ENCODE data around the gene SEPTIN2. TPM values are rescaled to one million over a fixed set of nuclear protein-coding genes. Genes with fewer than 3 reads are reported as not detected.
"Not testable (repeated sequence)": the region's sequence is repeated elsewhere in the genome, so short reads cannot be mapped to it uniquely, and the experiment has no call there.

Gene SEPTIN2
- total and polyA plus RNA-seq, 2 experiments from 2014 or later: 227 to 393 TPM

- H3K27me3 ChIP-seq (ENCODE audit: insufficient read depth); H3K27ac ChIP-seq (ENCODE audit: low read depth); ATAC-seq; H3K36me3 Mint-ChIP-seq (ENCODE audit: low read depth); H3K4me3 Mint-ChIP-seq; H3K4me2 ChIP-seq; H3K27me3 Mint-ChIP-seq (ENCODE audit: insufficient read depth, low read depth, poor library complexity); H3K9me3 Mint-ChIP-seq; H2AFZ ChIP-seq; DNase-seq (ENCODE audit: low spot score); H3K27ac Mint-ChIP-seq; H3K9me2 ChIP-seq (ENCODE audit: insufficient read depth); H3F3A ChIP-seq (replicated peaks; ENCODE audit: low read depth); H3K36me3 ChIP-seq (ENCODE audit: insufficient read depth); H3K4me3 ChIP-seq: not testable (repeated sequence)
- H3K4me1 Mint-ChIP-seq: peaks cover 28% of the 10 kb centered on the region
- H4K20me1 ChIP-seq (replicated peaks; ENCODE audit: insufficient read depth): peaks cover 45% of the 10 kb centered on the region
- H3K79me2 ChIP-seq (replicated peaks; ENCODE audit: insufficient read depth): peaks cover 100% of the 10 kb centered on the region
- H3K4me1 ChIP-seq (ENCODE audit: insufficient read depth): peaks cover 22% of the 10 kb centered on the region
These were observed 37.4 kb upstream of the SEPTIN2 start for GRCh38 chr2:241278306-241278705.

DNA sequence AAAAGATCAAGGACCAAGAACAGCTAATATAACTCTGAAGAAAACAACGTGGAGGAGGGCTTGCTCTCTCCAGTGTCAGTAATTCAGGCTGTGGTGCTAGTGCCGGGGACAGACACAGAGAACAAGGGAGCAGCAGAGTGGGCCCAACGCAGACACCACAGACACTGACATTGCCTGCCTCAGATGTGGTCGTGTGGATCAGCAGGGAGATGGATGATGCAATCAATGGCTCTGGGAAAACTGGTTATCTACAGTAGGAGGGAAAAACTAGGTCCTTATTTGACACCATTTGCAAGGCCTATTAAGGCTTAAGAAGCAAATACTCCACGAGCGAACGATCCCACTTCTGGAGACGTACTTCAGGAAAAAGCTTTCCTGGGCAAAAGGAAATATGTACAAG is 36.3 kb upstream of the SEPTIN2 start:
- Mint-ChIP-seq H3K9me3 (no peaks in the 10 kb centered on the region), H3K36me3 (ENCODE audit: low read depth) (0 out of 3 replicates have a peak, but pooled peaks cover 3% of the 10 kb centered on the region), H3K27me3 (ENCODE audit: insufficient read depth, low read depth, poor library complexity) (no peaks in the 10 kb centered on the region), H3K4me3 (peak overlapping the region; percentile 4; the same call in 1 of the 3 replicates), H3K4me1 (peaks cover 18% of the 10 kb centered on the region), H3K27ac (peak overlapping the region; percentile 89)
- H2AFZ ChIP-seq: no peak overlapping the region
- no peak for DNase-seq (ENCODE audit: low spot score)
- peaks cover 100% of the 10 kb centered on the region for H3K79me2 ChIP-seq (replicated peaks; ENCODE audit: insufficient read depth)
- ATAC-seq: peak; percentile 80
- H4K20me1 ChIP-seq (replicated peaks; ENCODE audit: insufficient read depth): peaks cover 50% of the 10 kb centered on the region
- no peak overlapping the region for H3K4me3 ChIP-seq
- H3K27ac ChIP-seq (ENCODE audit: low read depth): peak overlapping the region; percentile 59
- no peaks in the 10 kb centered on the region for H3F3A ChIP-seq (replicated peaks; ENCODE audit: low read depth)
- H3K4me1 ChIP-seq (ENCODE audit: insufficient read depth): peaks cover 16% of the 10 kb centered on the region
- H3K4me2 ChIP-seq: peak overlapping the region; percentile 41; the same call in 1 of the 2 replicates
- H3K9me2 ChIP-seq (ENCODE audit: insufficient read depth): no peaks in the 10 kb centered on the region
- H3K36me3 ChIP-seq (ENCODE audit: insufficient read depth): no peaks in the 10 kb centered on the region
- no peaks in the 10 kb centered on the region for H3K27me3 ChIP-seq (ENCODE audit: insufficient read depth)
- no peak for TF ChIP-seq ZNF331 (CRISPR knock-in tag; IDR thresholded peaks at IDR 0.05; ENCODE audit: low read depth)
- TF ChIP-seq STAT1 (IDR thresholded peaks at IDR 0.05; ENCODE audit: unreplicated experiment): no peak
- TF ChIP-seq ETS1 (IDR thresholded peaks at IDR 0.05): no peak
- no peak for TF ChIP-seq REST (IDR thresholded peaks at IDR 0.05; ENCODE audit: unreplicated experiment)
- no peak for TF ChIP-seq EZH2phosphoT487 (IDR thresholded peaks at IDR 0.05; ENCODE audit: unreplicated experiment)
- TF ChIP-seq EZH2 (IDR thresholded peaks at IDR 0.05; ENCODE audit: low read depth, unreplicated experiment): no peak
- TF ChIP-seq, protein P1, sequence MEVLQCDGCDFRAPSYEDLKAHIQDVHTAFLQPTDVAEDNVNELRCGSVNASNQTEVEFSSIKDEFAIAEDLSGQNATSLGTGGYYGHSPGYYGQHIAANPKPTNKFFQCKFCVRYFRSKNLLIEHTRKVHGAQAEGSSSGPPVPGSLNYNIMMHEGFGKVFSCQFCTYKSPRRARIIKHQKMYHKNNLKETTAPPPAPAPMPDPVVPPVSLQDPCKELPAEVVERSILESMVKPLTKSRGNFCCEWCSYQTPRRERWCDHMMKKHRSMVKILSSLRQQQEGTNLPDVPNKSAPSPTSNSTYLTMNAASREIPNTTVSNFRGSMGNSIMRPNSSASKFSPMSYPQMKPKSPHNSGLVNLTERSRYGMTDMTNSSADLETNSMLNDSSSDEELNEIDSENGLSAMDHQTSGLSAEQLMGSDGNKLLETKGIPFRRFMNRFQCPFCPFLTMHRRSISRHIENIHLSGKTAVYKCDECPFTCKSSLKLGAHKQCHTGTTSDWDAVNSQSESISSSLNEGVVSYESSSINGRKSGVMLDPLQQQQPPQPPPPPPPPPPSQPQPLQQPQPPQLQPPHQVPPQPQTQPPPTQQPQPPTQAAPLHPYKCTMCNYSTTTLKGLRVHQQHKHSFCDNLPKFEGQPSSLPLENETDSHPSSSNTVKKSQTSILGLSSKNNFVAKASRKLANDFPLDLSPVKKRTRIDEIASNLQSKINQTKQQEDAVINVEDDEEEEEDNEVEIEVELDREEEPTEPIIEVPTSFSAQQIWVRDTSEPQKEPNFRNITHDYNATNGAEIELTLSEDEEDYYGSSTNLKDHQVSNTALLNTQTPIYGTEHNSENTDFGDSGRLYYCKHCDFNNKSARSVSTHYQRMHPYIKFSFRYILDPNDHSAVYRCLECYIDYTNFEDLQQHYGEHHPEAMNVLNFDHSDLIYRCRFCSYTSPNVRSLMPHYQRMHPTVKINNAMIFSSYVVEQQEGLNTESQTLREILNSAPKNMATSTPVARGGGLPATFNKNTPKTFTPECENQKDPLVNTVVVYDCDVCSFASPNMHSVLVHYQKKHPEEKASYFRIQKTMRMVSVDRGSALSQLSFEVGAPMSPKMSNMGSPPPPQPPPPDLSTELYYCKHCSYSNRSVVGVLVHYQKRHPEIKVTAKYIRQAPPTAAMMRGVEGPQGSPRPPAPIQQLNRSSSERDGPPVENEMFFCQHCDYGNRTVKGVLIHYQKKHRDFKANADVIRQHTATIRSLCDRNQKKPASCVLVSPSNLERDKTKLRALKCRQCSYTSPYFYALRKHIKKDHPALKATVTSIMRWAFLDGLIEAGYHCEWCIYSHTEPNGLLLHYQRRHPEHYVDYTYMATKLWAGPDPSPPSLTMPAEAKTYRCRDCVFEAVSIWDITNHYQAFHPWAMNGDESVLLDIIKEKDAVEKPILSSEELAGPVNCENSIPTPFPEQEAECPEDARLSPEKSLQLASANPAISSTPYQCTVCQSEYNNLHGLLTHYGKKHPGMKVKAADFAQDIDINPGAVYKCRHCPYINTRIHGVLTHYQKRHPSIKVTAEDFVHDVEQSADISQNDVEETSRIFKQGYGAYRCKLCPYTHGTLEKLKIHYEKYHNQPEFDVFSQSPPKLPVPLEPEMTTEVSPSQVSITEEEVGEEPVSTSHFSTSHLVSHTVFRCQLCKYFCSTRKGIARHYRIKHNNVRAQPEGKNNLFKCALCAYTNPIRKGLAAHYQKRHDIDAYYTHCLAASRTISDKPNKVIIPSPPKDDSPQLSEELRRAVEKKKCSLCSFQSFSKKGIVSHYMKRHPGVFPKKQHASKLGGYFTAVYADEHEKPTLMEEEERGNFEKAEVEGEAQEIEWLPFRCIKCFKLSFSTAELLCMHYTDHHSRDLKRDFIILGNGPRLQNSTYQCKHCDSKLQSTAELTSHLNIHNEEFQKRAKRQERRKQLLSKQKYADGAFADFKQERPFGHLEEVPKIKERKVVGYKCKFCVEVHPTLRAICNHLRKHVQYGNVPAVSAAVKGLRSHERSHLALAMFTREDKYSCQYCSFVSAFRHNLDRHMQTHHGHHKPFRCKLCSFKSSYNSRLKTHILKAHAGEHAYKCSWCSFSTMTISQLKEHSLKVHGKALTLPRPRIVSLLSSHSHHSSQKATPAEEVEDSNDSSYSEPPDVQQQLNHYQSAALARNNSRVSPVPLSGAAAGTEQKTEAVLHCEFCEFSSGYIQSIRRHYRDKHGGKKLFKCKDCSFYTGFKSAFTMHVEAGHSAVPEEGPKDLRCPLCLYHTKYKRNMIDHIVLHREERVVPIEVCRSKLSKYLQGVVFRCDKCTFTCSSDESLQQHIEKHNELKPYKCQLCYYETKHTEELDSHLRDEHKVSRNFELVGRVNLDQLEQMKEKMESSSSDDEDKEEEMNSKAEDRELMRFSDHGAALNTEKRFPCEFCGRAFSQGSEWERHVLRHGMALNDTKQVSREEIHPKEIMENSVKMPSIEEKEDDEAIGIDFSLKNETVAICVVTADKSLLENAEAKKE (CRISPR knock-in tag; IDR thresholded peaks at IDR 0.05): no peak
- no peak for TF ChIP-seq CREB1 (CRISPR knock-in tag; IDR thresholded peaks at IDR 0.05; ENCODE audit: low read depth)
- TF ChIP-seq JUNB (IDR thresholded peaks at IDR 0.05; ENCODE audit: unreplicated experiment): no peak
- no peak for TF ChIP-seq NANOG (IDR thresholded peaks at IDR 0.05; ENCODE audit: borderline replicate concordance)
- TF ChIP-seq POLR2AphosphoS5 (IDR thresholded peaks at IDR 0.05; ENCODE audit: low read depth): no peak
- no peak for TF ChIP-seq ZNF114 (CRISPR knock-in tag; IDR thresholded peaks at IDR 0.05)

Data from GM23338 (cell line).